Fibroblast of upper back skin (primary cell): ENCODE measurements around the gene BMPER.

Experiments
- DNase-seq: peaks from one replicate; pipeline ENCODE4 v3.0.0-alpha.2; 2013

Gene BMPER

DNA sequence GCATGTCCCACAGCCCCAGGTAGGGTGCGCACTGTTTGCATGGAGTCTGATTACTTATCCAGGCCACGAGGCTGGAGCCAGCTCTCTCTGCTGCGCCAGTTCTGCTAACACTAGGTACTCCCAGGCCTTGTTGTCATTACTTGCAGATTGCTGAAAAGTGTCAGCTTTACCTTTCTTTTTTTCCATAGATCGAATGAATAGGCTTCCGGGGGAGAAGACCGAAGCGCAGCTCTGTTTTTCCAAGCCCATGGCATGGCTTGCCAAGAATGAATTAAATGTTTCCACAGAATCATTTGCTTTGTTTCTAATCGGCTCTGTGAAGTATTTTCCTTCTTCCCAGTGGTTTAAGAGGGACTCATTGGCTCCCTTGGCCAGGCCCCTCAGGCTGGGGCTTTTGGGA lies 285.8 kb downstream of the BMPER start:
- DNase-seq, result no peak

DNA sequence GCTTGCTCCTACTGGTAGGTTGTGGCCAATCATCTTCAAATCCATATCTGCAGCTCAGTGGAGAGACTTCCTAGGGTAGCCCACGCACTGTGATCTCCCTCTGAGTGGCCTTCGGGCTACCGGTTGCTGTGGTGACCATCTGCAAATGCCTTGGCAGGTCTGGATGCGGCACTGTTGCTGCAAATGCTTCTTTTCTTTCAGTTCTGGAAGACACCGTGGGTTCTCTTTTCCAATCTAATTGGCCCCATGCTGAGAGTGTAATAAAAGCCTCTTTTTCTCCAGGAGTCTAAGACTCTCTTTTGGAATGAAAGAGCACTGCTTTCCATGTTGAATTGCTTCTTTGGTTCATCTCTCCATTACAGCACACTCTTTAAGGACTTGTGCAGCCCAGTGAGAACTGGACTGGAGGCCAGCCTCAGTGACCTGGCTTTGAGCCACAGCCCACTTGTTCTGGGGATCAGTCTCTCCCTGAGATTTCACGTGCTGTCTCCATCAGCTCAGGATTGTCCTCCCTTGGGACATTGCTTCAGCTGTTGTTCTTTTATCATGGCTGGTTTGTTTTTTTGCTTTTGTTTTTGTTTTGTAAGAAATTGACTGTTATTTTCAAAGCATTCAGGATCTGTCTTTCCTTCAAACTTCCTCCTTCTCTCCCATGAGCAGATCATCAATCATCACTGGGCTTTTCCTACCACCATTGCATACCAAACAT lies 286.6 kb downstream of the BMPER start:
- no peak for DNase-seq

DNA sequence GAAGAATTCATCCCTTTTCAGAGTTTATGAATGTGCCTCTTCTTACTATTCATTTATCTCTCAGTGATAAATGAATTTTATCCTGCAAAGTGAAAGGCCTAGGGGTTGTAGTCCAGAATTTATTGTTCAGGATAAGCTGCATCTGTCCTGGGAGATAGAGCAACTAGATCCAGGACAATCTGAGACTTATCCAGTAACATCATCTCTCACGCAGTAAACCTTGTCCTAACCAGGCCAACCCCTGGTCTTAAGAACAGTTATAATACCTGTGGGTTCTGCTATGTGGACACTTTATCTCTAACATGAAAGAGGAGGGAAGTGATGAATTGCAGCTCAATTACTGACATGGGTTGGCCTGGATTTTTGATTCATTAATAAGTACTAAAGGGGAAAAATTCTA lies 287.6 kb downstream of the BMPER start:
- DNase-seq, result no peak

DNA sequence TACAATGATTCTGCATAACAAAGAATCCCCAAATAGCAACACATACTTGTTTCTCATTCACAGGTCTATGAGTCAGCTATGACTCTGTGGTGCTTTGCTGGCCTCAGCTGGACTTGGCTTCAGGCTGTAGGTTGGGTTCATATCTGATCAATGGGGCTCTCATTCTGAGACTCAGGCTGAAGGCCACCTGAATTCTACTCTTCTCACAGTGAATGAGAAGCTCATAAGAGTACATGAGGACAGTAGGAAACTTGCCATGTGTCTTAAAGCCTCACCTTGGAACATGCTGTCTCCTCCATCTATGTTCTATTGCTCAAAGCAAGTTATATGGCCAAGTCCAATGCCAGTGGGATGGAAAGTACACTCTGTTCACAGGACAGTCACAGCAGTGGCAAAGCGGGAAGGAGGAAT lies 292.9 kb downstream of the BMPER start:
- DNase-seq, result no peak
